Omental fat pad (tissue), 4 donors: ENCODE measurements around the gene TEFM. TPM values are rescaled to one million over a fixed set of nuclear protein-coding genes. Genes with fewer than 3 reads are reported as not detected.

Experiments
- ATAC-seq: fragments of 150-250 bp; one replicate; pipeline ENCODE4 v1.9.1; 2016; ENCODE audit warnings: mild to moderate bottlenecking, moderate library complexity; ENCODE audit not compliant: low FRiP score
- DNase-seq: peaks from one replicate; pipeline ENCODE4 v3.0.0-alpha.2; 2019; ENCODE audit warnings: low spot score
- total RNA-seq, 4 donors: library from RNA; depleted of rRNA; stranded (reverse); fragments of >200 nt; gene quantifications; one replicate each; pipeline ENCODE4 v1.1.0, GENCODE V29; 2016
- TF ChIP-seq, protein P1 (sequence below), 3 donors: fragments of 450-650 bp; IDR thresholded peaks; one replicate each; pipeline ENCODE4 v1.5.1; 2016 to 2017; ENCODE audit warnings: antibody characterized with exemption in 3 of 3, mild to moderate bottlenecking in 3 of 3, moderate library complexity in 2 of 3

TEFM gene
- total RNA-seq, 4 donors from 2014 or later: 6.3 to 15.4 (median 10.2) TPM

DNA sequence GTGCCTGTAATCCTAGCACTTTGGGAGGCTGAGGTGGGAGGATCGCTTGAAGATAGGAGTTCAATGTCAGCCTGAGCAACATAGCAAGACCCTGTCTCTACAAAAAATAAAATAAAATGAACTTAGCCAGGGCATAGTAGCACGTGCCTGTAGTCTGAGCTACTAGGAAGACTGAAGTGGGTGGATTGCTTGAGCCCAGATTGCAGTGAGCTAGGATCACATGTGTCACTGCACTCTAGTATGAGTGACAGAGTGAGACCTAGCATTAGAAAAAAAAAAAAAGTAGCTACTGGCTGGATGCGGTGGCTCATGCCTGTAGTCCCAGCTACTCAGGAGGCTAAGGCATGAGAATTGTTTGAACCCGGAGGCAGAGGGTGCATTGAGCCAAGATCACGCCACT lies 21.7 kb upstream of the TEFM start:
- ATAC-seq: no peak
- TF ChIP-seq, protein P1, sequence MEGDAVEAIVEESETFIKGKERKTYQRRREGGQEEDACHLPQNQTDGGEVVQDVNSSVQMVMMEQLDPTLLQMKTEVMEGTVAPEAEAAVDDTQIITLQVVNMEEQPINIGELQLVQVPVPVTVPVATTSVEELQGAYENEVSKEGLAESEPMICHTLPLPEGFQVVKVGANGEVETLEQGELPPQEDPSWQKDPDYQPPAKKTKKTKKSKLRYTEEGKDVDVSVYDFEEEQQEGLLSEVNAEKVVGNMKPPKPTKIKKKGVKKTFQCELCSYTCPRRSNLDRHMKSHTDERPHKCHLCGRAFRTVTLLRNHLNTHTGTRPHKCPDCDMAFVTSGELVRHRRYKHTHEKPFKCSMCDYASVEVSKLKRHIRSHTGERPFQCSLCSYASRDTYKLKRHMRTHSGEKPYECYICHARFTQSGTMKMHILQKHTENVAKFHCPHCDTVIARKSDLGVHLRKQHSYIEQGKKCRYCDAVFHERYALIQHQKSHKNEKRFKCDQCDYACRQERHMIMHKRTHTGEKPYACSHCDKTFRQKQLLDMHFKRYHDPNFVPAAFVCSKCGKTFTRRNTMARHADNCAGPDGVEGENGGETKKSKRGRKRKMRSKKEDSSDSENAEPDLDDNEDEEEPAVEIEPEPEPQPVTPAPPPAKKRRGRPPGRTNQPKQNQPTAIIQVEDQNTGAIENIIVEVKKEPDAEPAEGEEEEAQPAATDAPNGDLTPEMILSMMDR (IDR thresholded peaks at IDR 0.05): no peak
- no peak for DNase-seq

DNA sequence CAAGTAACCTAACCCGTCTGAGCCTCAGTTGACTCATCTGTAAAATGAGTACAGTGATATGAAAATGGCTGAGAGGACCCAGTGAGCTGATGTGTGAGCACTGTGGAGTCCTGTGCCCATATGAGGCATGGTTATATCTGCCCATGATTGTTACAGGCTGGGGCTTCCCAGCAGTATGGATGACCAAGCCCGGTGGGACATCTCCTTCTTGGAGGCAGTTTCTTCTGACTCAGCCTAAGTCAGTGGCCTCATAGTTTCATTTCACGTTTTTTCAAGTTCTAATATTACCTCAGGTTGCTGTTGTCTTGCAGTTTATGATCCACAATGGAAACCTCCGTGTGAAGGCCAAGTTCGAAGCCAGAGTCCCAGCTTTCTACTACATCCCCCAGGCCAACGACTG lies 20.5 kb upstream of the TEFM start:
- ATAC-seq (no peak), DNase-seq (no peak)
- TF ChIP-seq, protein P1 (IDR thresholded peaks at IDR 0.05): no peak

DNA sequence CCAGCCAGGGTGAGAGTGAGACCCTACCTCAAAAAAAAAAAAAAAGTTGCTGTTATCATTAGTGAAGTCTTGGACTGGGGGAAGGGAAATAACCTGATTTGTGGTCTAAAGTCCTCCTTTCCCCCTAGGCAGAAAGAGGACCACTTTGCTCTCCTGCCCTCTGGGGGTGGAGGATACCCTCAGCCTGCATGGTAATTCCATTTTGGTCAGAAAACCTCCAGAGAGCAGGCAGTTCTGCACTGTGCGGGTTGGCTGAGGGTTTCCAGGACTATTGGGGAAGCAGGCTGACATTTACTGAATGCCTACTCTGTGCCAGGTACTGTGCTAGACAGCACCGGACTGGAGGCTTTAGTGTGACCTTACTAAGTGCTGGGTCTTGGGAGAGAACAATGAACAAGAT lies 18.3 kb upstream of the TEFM start:
- TF ChIP-seq, protein P1 (IDR thresholded peaks at IDR 0.05): no peak
- no peak for DNase-seq
- no peak for ATAC-seq

DNA sequence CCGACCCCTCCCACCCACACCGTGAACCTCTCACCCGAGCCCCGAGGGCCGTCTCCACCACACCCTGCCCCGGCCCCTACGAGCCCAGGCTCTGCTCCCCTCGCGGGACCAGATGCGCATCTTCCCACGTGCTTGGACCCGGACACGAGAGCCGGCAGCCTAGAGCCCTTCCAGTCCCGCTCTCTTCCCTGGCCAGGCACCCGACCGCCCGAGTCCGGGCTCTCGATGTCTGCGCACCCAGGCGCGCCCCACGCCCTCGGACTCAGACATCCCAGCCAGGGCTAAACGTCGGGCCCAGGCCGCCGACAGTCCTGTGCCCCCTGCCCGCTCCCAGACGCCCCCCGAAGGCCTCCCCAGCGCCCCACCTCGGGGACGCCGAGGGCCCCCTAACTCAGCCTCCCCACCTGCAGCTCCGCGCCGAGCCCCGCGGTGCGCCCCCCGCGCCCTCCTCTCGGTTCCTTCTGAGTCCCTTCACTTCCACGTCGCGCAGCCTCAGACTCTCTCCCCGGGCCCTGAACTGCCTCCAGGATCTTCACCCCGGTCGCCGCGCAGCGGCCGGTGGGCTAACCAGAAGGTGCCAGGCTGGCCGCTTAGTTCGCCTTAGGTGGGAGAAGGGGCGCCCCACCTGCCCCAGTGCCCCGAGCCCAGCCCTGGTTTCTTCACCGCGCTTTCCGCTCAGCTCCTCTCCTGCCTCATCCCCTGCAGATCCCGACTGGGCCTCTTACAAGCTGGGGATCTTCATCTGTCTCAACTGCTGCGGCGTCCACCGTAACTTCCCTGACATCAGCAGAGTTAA lies 16.4 kb upstream of the TEFM start:
- TF ChIP-seq, protein P1 (IDR thresholded peaks at IDR 0.05): no peak
- ATAC-seq (peak; percentile 56), DNase-seq (no peak)

DNA sequence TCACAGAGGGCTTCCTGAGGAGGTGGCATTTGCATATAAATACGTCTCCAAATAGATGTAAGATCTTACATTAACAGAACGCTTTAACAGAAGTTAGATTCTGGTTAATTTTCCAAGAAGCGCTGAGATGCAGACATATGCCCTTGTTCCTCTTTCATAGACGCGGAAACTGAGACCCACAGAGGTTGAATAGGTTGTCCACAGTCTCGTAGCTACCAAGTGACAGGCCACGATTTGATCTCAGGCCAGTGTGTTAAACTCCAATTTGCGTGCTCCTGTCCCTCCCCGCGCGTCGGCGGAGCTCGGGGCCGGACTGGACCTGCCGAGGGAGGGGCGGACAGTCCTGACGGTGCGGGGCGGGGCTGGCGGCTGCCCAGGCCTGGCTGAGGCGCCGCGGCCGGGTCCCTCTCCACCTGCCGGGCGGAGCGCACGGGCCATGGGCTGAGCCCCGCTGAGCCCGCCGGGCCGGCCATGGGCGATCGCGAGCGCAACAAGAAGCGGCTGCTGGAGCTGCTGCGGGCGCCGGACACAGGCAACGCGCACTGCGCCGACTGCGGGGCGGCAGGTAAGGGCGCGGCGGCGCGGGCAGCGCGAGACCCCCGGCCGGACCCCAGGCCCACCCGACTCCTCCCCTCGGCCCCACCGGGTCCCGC lies 15.6 kb upstream of the TEFM start, which contains the start of gene ADAP2:
Gene ADAP2, plus strand, starts transcription at position 402 of the 653 bp plus-strand sequence. Its CDS starts 70 bp downstream, at position 472.
- DNase-seq: no peak
- peak; percentile 88 for ATAC-seq
- TF ChIP-seq, protein P1 (IDR thresholded peaks at IDR 0.05): no peak

DNA sequence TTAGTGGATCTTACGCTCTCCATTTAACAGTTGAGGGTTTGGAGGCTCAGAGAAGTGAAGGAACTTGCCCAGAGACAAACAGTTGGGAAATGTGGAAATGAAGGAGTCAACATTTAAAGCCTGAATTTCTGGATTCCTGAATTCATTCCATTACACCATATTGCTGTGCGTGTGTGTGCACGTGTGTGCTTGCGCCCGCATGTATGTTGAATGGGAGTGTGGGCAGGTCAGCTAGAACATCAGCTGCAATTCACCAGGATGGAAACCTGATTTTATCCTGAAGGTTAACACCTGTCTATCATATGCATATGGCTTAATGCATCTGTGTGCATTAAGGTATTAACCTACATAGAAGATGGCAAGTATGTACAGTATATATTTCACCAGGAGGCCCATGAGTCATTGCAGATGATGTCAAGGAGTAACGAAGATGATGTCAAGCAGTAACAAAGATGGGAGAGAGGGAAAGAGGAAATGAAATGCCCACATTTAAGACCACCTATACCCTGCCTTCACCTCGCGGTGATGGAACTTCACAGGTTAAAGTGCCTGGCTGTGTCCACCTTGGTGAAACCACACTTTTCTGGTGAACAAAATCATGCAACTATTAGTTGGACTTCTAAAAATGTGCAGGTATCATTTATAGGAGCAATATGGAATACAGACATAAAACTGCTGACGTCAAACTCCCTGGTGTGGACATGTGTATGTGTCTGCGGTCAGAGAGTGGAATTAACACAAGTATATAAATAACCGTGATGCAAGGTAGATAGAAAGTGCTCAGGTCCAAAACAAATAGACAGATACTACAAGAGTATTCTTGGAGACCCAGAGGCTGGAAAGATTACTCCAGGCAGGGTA lies 14.9 kb upstream of the TEFM start:
- TF ChIP-seq, protein P1 (IDR thresholded peaks at IDR 0.05): no peak
- no peak for ATAC-seq
- no peak for DNase-seq
